ENCODE results near the gene SLC44A5. TPM values are rescaled to one million over a fixed set of nuclear protein-coding genes. Genes with fewer than 3 reads are reported as not detected.

The SLC44A5 gene
- total and polyA plus RNA-seq, 5 donors from 2014 or later = 1.3 to 2.3 (median 1.5) TPM; not detected in 1

DNA sequence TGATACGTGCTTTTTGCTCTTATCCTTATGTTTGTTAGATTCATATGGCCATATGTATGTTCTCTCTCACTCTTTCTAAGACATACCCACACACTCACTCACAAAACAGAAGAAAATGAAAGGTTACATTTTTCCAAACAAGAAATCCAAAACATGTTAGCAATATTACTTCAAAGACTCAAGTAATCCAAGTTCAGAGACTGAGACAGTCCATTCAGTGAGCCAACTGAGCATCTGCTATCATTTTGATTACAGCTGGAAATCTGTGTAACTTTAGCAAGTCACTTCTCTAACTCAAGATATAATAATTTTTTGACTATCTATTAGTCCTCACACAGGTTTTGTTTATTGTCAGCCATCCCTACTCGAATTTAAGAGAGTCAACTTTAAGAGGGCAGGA is 257.9 kb downstream of the SLC44A5 start:
- Mint-ChIP-seq H3K27ac (no peak overlapping the region), H3K27me3 (no peaks in the 10 kb centered on the region), H3K4me3 (no peak overlapping the region), H3K4me1 (no peaks in the 10 kb centered on the region), H3K36me3 (no peaks in the 10 kb centered on the region), H3K9me3 (peaks cover 0 to 6% (median 4%) of the 10 kb centered on the region in 7 donors)
- no peak overlapping the region for H3K4me3 ChIP-seq (ENCODE audit: low read depth, low read length)
- H3K36me3 ChIP-seq (ENCODE audit: control insufficient read depth, insufficient read depth, low read length) = no peaks in the 10 kb centered on the region
- H3K27me3 ChIP-seq (ENCODE audit: control insufficient read depth, insufficient read depth, low read length) = no peaks in the 10 kb centered on the region
- H3K9me3 ChIP-seq (ENCODE audit: control insufficient read depth in 2 of 2, low read length in 2 of 2) = no peaks in the 10 kb centered on the region
- no peak for ATAC-seq (ENCODE audit: low read depth in 2 of 2)
- H3K27ac ChIP-seq (ENCODE audit: insufficient read depth, low read length, poor library complexity, severe bottlenecking) = no peak overlapping the region
- DNase-seq = no peak
- H3K4me1 ChIP-seq (ENCODE audit: control insufficient read depth, insufficient read depth, low read length, poor library complexity, severe bottlenecking) = no peaks in the 10 kb centered on the region

DNA sequence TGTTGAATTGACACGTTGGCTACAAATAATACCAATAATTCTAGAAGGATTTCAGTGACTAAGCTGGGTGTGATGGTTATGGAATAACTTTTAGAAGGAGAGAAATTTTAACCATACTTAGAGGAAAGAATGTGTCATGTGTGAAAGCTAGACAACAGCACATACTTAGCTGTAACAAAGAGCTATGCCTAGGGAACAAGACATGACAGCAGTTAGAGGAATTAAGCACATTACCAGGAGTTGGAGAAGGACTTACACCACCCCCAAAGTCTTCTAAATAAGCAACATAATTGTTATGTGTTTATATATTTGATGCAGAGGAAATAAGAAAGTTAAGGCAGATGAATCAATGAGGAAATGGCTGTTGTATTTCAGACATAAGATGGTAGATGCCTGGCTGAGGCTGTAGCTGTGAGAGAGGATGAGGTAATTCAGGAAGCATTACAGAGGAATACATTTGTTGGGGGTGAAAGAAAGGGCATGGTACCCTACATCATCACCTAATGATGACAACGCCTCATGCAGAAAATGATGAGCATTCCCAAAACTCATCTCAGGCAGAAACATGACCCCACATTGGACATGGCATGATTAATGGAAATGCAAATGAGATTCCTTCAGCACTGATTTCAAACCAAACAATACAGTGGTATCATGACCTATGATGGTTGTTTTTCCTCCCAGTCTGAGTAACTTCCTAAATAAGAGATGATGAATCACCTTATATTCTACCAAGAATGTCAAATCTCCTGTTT is 265.2 kb downstream of the SLC44A5 start:
- Histone ChIP-seq H3K4me3 (ENCODE audit: low read depth, low read length) (no peak overlapping the region), H3K27me3 (ENCODE audit: control insufficient read depth, insufficient read depth, low read length) (no peaks in the 10 kb centered on the region), H3K9me3 (ENCODE audit: control insufficient read depth in 2 of 2, low read length in 2 of 2) (no peaks in the 10 kb centered on the region), H3K36me3 (ENCODE audit: control insufficient read depth, insufficient read depth, low read length) (no peaks in the 10 kb centered on the region), H3K4me1 (ENCODE audit: control insufficient read depth, insufficient read depth, low read length, poor library complexity, severe bottlenecking) (no peaks in the 10 kb centered on the region), H3K27ac (ENCODE audit: insufficient read depth, low read length, poor library complexity, severe bottlenecking) (no peak overlapping the region)
- Mint-ChIP-seq H3K9me3 (peaks cover 1 to 12% (median 8%) of the 10 kb centered on the region in 7 donors), H3K27ac (no peak overlapping the region), H3K27me3 (no peaks in the 10 kb centered on the region), H3K36me3 (no peaks in the 10 kb centered on the region), H3K4me1 (no peaks in the 10 kb centered on the region), H3K4me3 (no peak overlapping the region)
- DNase-seq (no peak), ATAC-seq (ENCODE audit: low read depth in 2 of 2) (no peak)

DNA sequence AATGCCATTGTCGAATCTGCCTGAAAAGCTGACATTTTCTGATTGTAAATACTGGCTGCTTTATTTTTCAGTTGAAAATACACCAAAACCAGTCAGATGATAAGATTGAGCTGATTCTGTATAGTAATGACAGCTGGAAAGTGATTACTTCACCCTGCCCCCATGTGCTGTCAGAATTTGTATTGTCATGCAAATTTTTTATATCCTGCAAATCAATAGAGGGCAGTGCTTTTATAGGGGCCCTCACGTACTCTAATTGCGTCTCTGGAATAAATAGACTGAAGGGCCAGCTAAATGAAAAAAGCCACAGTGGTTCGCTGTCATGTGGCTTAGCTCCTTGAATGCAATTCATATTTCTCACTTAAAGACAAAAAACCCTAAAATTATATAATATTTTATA is 268.1 kb downstream of the SLC44A5 start:
- Mint-ChIP-seq H3K4me3 (no peak overlapping the region), H3K36me3 (no peaks in the 10 kb centered on the region), H3K4me1 (no peaks in the 10 kb centered on the region), H3K27ac (no peak overlapping the region), H3K27me3 (no peaks in the 10 kb centered on the region), H3K9me3 (peaks cover 1 to 8% (median 2%) of the 10 kb centered on the region in 7 donors)
- no peaks in the 10 kb centered on the region for H3K36me3 ChIP-seq (ENCODE audit: control insufficient read depth, insufficient read depth, low read length)
- no peak overlapping the region for H3K27ac ChIP-seq (ENCODE audit: insufficient read depth, low read length, poor library complexity, severe bottlenecking)
- DNase-seq = no peak
- H3K4me3 ChIP-seq (ENCODE audit: low read depth, low read length) = no peak overlapping the region
- H3K9me3 ChIP-seq (ENCODE audit: control insufficient read depth in 2 of 2, low read length in 2 of 2) = no peaks in the 10 kb centered on the region
- ATAC-seq (ENCODE audit: low read depth in 2 of 2) = no peak
- H3K4me1 ChIP-seq (ENCODE audit: control insufficient read depth, insufficient read depth, low read length, poor library complexity, severe bottlenecking) = no peaks in the 10 kb centered on the region
- H3K27me3 ChIP-seq (ENCODE audit: control insufficient read depth, insufficient read depth, low read length) = no peaks in the 10 kb centered on the region

DNA sequence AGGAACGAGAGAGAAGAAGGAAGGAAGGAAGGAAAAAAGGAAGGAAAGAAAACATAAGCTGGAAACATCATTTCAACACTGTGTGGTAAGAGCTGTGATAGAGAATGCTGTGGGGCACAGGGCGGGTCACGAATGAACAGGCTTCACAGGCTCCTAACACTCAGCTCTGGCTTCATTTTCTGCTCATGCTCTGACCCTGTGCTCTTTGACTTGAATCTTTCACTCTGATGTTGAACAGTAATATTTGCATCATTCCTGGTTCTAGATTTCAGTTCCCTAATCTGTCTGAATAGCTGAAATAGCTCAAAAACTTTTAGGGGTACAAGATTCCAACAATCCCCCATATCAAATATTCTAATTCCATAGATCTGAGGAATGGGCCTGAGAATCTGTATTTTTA is 269.4 kb downstream of the SLC44A5 start:
- no peak overlapping the region for H3K4me3 ChIP-seq (ENCODE audit: low read depth, low read length)

DNA sequence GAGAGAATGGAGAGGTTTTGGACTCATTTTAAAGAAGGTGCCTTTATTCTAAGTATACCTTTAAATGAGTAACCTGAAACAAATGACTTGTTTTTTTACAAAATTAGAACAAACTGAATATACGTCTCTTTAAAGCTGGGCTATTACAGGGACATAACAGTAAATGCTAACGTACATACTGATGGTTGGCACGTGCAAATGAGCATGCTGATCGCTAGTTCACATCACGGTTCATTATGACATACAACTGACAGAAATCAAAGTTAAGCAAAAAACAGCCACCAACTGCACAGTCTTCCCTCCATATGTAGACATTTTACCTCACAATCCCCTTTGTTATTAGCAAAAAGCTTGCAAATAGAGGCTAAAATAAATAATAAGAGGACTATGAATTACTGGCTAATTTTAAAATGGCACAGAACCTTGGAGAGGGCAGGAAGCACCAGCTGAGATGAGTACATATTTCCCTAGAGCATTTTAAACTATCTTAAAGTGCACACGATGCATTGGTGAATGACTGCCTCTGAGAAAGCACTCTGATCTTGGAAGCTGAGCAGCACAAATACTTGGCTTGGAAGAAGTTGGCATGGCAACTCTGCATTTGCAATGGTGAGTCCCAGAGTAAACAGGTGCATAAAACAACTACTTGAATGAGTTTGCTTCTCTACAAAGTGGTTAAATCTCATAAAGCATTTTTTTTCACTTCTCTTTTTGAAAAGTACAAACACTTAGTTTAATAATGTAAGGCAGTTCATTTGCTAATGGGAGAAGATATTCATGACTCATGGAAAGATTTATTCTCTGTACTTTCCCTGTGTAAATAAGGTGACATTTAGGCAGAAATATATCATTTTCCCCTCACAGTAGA is 272.1 kb downstream of the SLC44A5 start:
- no peak overlapping the region for H3K27ac Mint-ChIP-seq
- H3K4me1 Mint-ChIP-seq = no peaks in the 10 kb centered on the region
- H3K36me3 Mint-ChIP-seq = no peaks in the 10 kb centered on the region

More for the DNA sequence above, 269.4 kb downstream of the SLC44A5 start:
- Histone ChIP-seq H3K4me1 (ENCODE audit: control insufficient read depth, insufficient read depth, low read length, poor library complexity, severe bottlenecking) (no peaks in the 10 kb centered on the region), H3K27ac (ENCODE audit: insufficient read depth, low read length, poor library complexity, severe bottlenecking) (no peak overlapping the region), H3K9me3 (ENCODE audit: control insufficient read depth in 2 of 2, low read length in 2 of 2) (no peaks in the 10 kb centered on the region), H3K27me3 (ENCODE audit: control insufficient read depth, insufficient read depth, low read length) (no peaks in the 10 kb centered on the region), H3K36me3 (ENCODE audit: control insufficient read depth, insufficient read depth, low read length) (no peaks in the 10 kb centered on the region)
- H3K27ac Mint-ChIP-seq = no peak overlapping the region
- no peak overlapping the region for H3K4me3 Mint-ChIP-seq
- ATAC-seq (ENCODE audit: low read depth in 2 of 2) = no peak
- H3K27me3 Mint-ChIP-seq = no peaks in the 10 kb centered on the region
- no peaks in the 10 kb centered on the region for H3K36me3 Mint-ChIP-seq
- H3K4me1 Mint-ChIP-seq = no peaks in the 10 kb centered on the region
- no peak for DNase-seq
- H3K9me3 Mint-ChIP-seq = peaks cover 0 to 4% (median 1%) of the 10 kb centered on the region in 7 donors

DNA sequence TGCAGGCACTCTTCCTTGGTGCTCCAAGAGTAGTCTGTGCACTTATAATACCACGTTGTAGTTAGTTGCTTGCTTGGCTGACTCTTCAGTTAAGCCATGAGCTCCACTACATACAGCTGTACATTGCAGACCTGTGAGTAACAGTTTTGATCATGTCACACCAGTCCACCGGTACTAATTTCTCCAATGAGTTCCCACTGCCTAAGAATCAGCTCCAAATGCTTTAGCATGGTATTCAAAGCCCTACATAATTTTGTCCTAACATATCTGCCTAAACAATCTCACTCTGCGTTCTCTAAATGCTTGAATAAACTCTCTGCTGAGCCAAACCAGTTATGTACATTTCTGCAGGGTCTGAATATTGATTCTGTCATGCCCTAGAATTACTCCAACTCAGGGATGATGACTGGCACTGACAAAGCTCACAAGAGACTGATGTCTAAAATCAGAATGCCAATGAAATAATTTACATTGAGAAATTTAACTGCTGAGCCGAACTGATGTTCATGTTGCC is 276.0 kb downstream of the SLC44A5 start:
- ATAC-seq (ENCODE audit: low read depth in 2 of 2) (no peak), DNase-seq (no peak)
- H3K4me1 ChIP-seq (ENCODE audit: control insufficient read depth, insufficient read depth, low read length, poor library complexity, severe bottlenecking) = no peaks in the 10 kb centered on the region
- H3K27ac ChIP-seq (ENCODE audit: insufficient read depth, low read length, poor library complexity, severe bottlenecking) = no peak overlapping the region
- H3K36me3 Mint-ChIP-seq = no peaks in the 10 kb centered on the region
- H3K27me3 Mint-ChIP-seq = no peaks in the 10 kb centered on the region
- no peaks in the 10 kb centered on the region for H3K27me3 ChIP-seq (ENCODE audit: control insufficient read depth, insufficient read depth, low read length)
- H3K4me3 ChIP-seq (ENCODE audit: low read depth, low read length) = no peak overlapping the region
- no peak overlapping the region for H3K4me3 Mint-ChIP-seq
- peaks cover 0 to 2% (median 0%) of the 10 kb centered on the region in 7 donors for H3K9me3 Mint-ChIP-seq
- H3K9me3 ChIP-seq (ENCODE audit: control insufficient read depth in 2 of 2, low read length in 2 of 2) = no peaks in the 10 kb centered on the region
- no peaks in the 10 kb centered on the region for H3K36me3 ChIP-seq (ENCODE audit: control insufficient read depth, insufficient read depth, low read length)
- H3K27ac Mint-ChIP-seq = no peak overlapping the region
- H3K4me1 Mint-ChIP-seq = no peaks in the 10 kb centered on the region

More for the DNA sequence above, 272.1 kb downstream of the SLC44A5 start:
- DNase-seq = no peak
- no peak overlapping the region for H3K27ac ChIP-seq (ENCODE audit: insufficient read depth, low read length, poor library complexity, severe bottlenecking)
- Mint-ChIP-seq H3K27me3 (no peaks in the 10 kb centered on the region), H3K4me3 (no peak overlapping the region), H3K9me3 (peaks cover 0 to 2% (median 0%) of the 10 kb centered on the region in 7 donors)
- H3K27me3 ChIP-seq (ENCODE audit: control insufficient read depth, insufficient read depth, low read length) = no peaks in the 10 kb centered on the region
- H3K4me3 ChIP-seq (ENCODE audit: low read depth, low read length) = no peak overlapping the region
- ATAC-seq (ENCODE audit: low read depth in 2 of 2) = peak in 1 of 2 donors; percentile 20
- no peaks in the 10 kb centered on the region for H3K4me1 ChIP-seq (ENCODE audit: control insufficient read depth, insufficient read depth, low read length, poor library complexity, severe bottlenecking)
- no peaks in the 10 kb centered on the region for H3K9me3 ChIP-seq (ENCODE audit: control insufficient read depth in 2 of 2, low read length in 2 of 2)
- H3K36me3 ChIP-seq (ENCODE audit: control insufficient read depth, insufficient read depth, low read length) = no peaks in the 10 kb centered on the region

DNA sequence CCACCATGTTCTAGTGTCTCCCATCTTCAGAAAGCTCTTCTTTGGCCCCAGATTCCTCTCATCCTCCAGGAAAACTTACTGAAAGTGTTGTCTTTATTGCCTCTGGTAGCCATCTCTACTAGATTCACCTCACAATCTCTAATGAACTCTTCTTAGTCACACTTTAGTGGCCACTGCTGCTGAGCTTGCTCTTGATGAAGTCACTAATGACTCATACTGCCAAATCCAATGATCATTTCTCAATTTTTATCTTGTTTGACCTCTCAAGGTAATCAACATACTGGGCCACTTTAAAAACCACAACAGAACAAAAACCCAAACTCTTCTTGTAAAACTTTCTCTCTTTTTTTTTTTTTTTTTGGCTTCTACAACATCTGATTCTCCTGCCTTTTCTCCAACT is 280.3 kb downstream of the SLC44A5 start:
- no peaks in the 10 kb centered on the region for H3K9me3 ChIP-seq (ENCODE audit: control insufficient read depth in 2 of 2, low read length in 2 of 2)
- Mint-ChIP-seq H3K36me3 (no peaks in the 10 kb centered on the region), H3K9me3 (peaks cover 0 to 5% (median 0%) of the 10 kb centered on the region in 7 donors), H3K27ac (no peak overlapping the region), H3K4me3 (no peak overlapping the region), H3K27me3 (no peaks in the 10 kb centered on the region), H3K4me1 (no peaks in the 10 kb centered on the region)
- no peak for DNase-seq
- no peak for ATAC-seq (ENCODE audit: low read depth in 2 of 2)
- H3K27ac ChIP-seq (ENCODE audit: insufficient read depth, low read length, poor library complexity, severe bottlenecking) = no peak overlapping the region
- no peaks in the 10 kb centered on the region for H3K27me3 ChIP-seq (ENCODE audit: control insufficient read depth, insufficient read depth, low read length)
- H3K4me3 ChIP-seq (ENCODE audit: low read depth, low read length) = no peak overlapping the region
- H3K4me1 ChIP-seq (ENCODE audit: control insufficient read depth, insufficient read depth, low read length, poor library complexity, severe bottlenecking) = no peaks in the 10 kb centered on the region
- H3K36me3 ChIP-seq (ENCODE audit: control insufficient read depth, insufficient read depth, low read length) = no peaks in the 10 kb centered on the region

Measured in CD4-positive, CD25-positive, alpha-beta regulatory T cell (primary cell).